HL-60 (cell line): ENCODE results near the gene PNPT1.

ENCODE experiments used
- GABPA ChIP-seq: IDR thresholded peaks from 2 replicates; pipeline ENCODE4 v1.6.1; 2012; ENCODE audit warnings: low read depth
- POLR2AphosphoS5 ChIP-seq: IDR thresholded peaks from 2 replicates; pipeline ENCODE4 v1.6.1; 2012; ENCODE audit warnings: low read depth
- TF ChIP-seq, protein P1 (sequence below): IDR thresholded peaks from one replicate; pipeline ENCODE4 v1.5.1; 2011; ENCODE audit warnings: low read length, control low read depth, inconsistent platforms; ENCODE audit not compliant: insufficient read depth

DNA sequence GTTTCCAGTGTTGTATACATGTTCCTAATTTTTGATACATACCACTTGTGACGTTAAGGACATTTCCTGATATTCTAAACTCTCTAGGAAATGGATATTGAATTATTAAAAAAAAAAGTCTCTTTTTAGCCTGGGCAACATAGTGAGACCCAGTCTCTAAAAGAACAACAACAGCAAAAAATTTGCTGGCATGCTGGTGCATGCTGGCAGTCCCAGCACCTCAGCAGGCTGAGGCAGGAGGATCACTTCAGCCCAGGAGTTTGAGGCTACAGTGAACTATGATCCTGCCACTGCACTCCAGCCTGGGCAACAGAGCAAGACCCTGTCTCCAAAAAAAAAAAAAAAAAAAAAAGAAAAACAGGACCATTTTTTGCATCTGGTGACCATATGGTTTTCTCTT, 65.7 kb downstream of the PNPT1 start:
- TF ChIP-seq, protein P1, sequence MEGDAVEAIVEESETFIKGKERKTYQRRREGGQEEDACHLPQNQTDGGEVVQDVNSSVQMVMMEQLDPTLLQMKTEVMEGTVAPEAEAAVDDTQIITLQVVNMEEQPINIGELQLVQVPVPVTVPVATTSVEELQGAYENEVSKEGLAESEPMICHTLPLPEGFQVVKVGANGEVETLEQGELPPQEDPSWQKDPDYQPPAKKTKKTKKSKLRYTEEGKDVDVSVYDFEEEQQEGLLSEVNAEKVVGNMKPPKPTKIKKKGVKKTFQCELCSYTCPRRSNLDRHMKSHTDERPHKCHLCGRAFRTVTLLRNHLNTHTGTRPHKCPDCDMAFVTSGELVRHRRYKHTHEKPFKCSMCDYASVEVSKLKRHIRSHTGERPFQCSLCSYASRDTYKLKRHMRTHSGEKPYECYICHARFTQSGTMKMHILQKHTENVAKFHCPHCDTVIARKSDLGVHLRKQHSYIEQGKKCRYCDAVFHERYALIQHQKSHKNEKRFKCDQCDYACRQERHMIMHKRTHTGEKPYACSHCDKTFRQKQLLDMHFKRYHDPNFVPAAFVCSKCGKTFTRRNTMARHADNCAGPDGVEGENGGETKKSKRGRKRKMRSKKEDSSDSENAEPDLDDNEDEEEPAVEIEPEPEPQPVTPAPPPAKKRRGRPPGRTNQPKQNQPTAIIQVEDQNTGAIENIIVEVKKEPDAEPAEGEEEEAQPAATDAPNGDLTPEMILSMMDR = no peak
- TF ChIP-seq POLR2AphosphoS5 (no peak), GABPA (no peak)
